ENCODE results near the gene RIN1. TPM values are rescaled to one million over a fixed set of nuclear protein-coding genes. Genes with fewer than 3 reads are reported as not detected.
"Not testable (repeated sequence)": the region's sequence is repeated elsewhere in the genome, so short reads cannot be mapped to it uniquely, and the experiment has no call there.

Gene RIN1
- 4.8 and 6.7 TPM in 2 replicates for total RNA-seq

GRCh38 chr11:66336234-66337102 lies at the start of gene RIN1:
Gene RIN1, minus strand, starts transcription at chr11:66336434. Its CDS starts 32 bp downstream, at chr11:66336402.
- peak; percentile 91 for DNase-seq

DNA sequence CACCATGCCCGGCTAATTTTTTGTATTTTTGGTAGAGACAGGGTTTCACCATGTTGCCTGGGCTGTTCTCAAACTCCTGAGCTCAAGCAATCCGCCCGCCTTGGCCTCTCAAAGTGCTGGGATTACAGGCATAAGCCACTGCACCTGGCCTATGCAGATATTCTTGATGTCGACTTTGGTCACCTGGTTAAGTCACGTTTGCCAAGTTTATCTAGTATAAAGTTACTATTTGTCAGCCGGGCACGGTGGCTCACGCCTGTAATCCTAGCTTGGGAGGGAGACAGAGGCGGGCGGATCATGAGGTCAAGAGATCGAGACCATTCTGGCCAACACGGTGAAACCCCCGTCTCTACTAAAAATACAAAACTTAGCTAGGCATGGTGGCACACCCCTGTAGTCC lies 48.1 kb upstream of the RIN1 start:
- not testable (repeated sequence) for DNase-seq

DNA sequence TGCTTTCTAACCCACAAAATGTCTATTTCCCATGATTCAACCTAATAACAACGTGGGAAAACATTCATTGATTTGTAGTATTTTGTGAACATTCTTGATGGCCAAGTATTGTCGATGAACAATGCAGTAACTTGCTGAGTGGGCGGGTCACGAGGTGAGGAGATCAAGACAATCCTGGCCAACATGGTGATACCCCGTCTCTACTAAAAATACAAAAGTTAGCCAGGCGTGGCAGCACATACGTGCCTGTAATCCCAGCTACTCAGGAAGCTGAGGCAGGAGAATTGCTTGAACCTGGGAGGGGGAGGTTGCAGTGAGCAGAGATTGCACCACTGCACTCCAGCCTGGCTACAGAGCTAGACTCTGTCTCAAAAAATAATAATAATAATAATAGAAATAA lies 44.0 kb upstream of the RIN1 start:
- DNase-seq: peak; percentile 10

- not testable (repeated sequence) for DNase-seq
These were observed 37.6 kb upstream of the RIN1 start for GRCh38 chr11:66373690-66374287.

DNA sequence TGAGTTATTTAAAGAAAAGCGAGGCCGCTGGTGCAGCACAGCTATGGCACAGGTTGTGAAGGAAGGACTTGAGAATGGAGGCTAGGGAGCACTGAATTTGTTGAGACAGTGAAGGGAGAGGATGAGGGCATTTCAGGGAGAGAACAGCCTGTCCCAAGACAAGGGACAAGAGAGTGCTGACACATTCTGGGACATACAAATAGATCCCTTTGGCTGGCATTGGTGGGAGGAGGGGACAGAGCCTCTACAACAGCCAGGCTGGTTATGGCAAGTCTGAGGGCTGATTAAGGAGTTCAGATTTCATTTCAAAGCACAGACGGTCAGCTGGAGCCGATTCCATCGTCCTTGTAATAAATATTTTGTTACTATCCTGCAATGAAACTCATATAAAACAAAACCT lies 37.0 kb upstream of the RIN1 start:
- DNase-seq: no peak

DNA sequence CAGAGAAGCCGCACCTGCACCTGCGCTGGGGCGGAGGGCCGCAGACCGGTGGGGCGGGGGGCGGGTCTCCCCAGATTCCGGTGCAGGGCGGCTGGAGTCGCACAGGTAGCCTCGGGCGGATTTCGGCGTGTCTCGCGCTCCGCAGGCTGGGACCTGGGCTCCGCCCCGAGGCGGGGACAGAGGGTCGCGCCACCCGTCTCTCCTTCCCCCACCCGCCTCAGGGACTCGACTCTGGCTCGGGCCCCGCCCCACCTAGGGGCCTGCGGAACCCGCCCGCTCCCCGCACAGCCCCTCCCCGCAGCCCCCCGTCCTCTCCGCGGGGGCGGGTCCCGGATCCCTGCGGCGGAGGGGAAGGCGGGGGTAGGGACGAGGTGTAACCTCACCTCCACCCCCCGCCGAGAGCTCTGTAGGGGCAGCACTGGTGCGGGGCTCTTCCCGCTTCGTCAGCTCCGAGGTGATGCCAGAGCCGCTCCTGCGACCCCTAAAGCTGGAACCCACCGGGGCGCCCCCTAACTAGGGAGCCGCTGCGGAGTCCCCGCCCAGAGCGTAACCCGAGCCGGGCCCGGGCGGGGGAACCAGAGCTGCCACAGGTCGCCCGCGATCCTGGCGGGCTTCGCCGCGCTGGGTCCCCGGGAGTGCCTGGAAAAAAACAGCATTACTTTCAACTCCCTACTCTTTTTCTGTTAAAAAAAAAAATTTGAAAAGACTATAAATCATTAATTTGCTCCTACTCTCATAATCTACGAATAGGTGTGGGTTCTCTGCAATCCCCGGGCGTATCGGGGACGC lies 35.6 kb upstream of the RIN1 start, which contains the start of gene SLC29A2:
Gene SLC29A2 (minus strand): TSS at position 134 of the 789 bp plus-strand sequence. CDS start 169 bp downstream, outside the sequence.
- DNase-seq: no peak

DNA sequence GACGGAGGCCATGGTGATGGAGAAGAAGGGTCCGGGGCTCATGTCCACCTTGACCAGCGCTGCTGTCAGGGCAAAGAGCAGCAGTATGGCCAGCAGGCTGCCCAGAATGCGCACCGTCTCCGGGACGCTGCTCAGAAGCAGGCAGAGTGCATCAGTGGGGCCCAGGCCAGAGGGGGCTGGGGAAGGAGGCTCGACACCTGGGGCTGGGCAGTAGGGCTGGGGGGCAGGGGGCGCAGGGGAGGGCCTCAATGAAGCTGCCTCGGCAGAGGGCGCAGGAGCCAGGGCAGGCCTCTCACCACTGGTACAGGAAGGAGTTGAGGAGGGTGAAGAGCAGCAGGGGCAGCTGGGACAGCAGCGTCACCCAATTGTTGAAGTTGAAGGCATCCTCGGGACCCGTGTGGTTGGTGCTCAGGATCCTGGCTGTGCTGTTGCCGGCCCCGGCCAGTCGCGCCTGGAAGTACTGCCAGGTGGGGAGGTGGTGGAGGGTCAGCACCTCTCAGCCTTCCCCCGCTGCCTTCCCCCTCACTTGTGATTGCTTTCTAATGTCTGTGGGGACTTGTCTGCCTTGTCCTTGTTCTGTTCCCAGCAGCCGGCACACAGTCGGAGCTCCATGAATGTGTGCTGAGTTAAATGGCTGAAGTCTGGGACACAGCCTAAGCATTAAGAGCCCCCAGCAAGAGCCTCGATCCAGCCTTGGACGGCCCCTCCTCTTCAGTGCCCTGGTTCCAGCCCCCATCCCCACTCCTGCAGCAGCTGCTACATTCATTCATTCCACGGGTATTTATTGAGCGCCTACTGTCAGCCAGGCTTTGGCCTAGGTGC lies 33.0 kb upstream of the RIN1 start:
- no peak for DNase-seq

DNA sequence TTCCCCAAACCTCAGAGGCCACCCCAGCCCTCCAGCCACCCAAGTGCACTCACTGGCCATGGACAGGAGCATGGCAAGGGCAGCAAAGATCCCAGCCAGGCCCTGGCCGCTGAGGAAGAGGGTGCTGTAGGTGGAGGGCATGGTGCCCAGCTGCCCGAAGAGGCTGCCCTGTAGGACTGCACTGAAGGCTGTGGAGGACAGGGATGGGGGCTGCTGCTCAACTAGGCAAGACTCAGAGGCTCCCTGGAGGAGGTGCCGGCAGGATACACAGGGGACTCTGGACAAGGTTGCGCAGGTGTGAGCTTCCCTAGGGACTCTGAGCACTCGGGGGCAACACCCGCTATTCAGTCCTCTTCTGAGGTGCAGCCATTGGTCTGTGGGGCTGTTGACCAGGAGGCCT lies 32.2 kb upstream of the RIN1 start:
- DNase-seq: no peak

- no peak for DNase-seq
These were observed 31.5 kb upstream of the RIN1 start for GRCh38 chr11:66367561-66368312.

DNA sequence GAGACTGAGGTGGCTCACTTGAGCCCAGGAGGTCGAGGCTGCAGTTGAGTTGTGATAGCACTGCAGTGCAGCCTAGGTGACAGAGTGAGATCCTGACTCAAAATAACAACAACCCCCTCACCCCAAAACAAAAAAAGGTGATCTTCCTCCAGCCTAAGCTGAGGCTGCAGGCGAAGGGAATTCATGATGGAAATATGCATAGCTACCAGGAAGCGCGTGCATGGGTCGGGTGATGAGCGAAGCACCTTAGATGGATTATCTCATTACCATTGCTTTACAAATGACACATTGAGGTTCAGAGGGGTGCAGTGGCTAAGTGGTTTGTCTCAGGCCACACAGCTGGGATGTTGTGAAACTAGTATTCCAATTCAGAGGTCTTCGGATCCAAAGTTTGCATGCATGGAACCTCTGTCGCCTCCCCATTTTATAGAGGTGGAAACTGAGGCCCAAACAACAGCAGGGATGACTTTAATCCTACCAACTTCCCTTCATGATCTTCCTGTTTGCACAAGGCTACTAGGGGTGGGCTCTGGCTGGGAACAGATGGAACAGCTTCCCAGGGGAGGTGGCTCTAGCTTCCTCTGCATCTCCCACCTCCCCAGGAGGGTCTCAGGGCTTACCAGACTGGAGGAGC lies 30.7 kb upstream of the RIN1 start:
- DNase-seq: no peak

DNA sequence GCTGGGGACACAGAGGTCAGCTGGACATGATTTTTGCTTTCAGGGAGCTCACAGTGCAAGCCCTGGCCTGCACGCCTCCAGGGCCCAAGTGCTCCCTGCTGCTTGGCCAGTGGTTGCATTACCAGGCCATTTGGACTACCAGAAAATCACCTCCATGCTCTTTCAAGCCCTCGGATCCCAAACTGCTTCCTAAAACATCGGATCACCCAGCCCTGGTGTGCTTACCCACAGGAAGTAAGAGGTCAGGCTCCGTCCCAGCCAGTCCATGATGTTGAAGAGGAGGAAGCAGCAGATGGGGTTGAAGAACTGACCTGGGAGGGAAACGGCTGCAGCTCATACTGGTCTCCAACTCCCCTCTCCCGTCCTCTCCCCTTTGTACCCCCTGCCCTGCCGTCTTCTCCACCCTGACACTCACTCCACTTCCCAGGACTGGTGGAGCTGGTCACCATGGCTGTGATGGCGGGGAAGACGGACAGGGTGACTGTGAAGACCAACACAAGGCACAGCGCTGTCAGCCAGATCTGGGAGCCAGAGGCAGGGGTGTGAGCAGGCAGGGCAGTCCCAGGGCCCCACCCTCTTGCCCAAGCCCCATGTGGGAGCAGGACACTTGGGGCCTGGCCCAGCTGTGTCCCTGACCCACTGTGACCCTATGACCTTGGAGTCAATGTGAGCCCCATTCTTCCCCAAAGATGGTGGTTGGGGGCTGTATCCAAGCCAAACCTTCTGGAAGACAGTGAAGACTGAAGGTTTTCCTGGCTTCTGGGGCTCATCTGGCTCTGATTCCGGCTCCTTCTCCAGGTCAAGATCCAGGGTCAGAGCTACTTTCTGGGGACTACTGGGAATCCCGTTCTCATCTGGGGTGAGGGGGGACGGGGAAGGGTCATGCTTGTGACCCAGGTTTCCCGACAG lies 29.7 kb upstream of the RIN1 start:
- DNase-seq: no peak

DNA sequence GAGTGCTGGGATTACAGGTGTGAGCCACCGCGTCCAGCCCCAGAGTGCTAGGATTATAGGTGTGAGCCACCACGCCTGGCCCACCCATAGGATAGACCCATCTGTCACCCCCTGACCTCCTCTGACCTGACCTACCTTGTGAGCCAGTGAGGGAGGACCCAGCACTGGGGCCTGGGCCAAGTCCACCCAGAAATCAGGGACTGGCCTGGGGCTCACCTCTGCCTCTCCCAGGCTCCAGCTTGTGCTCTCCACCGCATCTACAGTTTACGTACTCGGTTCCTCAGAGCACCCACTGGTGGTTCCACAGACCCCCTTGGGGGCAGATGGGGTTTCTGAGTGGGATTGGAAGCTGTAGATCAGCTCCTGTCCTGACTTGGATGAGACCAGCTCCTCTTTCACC lies 28.9 kb upstream of the RIN1 start:
- no peak for DNase-seq

DNA sequence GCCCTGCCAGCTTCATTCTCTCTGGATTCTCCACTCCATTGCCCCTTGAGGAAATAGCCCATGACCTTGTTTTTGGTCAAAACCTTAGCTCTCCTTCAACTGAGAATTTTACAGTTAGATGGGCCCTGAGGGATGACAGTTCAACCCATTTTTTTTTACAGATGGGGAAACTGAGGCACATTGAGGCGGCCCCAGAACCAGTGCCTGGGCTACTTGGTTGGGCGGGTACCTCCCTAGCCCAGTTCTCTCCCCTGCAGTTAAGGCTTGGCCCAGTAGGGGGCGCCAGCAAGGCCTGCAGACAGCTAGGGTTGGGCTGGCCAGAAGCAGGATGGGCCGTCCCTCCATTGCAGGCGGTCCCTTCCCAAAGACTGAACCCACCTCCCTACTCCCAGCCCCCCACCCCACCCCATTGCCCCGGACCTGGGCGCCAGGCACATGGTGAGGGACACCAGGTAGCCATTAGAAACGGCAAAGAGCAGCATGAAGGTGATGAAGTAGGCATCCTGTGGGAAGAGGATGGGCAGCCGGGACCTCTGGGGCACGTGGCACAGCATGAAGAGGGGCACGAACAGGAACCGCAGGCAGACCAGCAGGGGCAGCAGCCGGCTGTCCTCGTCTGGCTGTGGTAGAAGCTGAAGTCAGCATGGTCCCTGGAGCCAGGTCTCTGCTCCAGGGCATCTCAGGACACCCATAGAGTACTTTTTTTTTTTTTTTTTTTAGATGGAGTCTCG lies 27.7 kb upstream of the RIN1 start:
- DNase-seq: peak; percentile 49

DNA sequence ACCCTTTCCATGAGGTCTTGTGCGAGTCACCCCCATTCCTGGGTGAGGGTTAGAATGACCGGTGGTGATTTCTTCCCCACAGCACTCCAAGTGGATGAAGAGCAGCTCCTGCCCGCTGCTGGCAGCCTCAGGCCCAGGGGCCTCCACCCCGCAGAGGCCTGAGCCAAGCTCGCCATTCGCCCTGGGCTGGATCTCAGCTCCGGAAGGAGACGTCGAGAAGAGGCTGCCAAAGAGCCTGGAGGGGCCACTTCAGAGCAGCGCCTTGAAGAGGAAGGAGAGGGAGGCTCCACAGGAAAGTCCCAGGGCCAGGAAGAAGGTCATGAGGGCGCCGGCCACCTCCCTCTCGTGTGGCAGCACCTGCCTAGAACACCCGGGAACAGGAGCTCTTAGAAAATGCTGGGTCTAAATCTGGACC lies 27.0 kb upstream of the RIN1 start:
- DNase-seq: no peak

- no peak for DNase-seq
These were observed 26.4 kb upstream of the RIN1 start for GRCh38 chr11:66362481-66363147.

GRCh38 chr11:66361502-66361941 lies 25.3 kb upstream of the RIN1 start:
- DNase-seq: no peak

DNA sequence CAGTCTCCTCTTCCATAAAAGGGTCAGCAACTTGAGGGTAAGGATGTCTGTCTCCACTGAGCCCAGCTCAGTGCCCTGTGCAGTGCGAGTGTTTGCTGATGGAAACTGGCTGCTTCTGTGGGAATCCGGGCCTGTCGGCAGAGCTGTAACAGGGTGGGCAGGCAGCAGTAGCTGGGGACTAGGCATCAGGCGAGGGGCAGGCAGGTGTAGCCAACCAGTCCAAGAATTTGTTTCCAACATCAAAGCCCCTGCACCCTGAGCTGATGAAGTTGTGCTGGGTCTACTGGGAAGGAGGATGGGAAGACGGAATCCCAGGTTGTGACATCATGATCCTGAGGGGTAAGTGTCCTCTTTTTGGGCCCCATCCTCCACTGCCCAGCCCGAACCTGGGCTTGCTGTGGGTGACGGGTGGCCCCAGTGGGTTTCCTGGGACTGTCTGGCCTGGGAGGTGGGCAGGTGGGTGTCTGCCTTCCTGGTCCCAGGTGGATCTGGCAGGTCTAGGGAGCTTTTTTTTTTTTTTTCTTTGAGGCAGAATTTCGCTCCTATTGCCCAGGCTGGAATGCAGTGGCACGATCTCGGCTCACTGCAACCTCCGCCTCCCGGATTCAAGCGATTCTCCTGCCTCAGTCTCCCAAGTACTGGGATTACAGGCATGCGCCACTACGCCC lies 24.3 kb upstream of the RIN1 start:
- no peak for DNase-seq

- DNase-seq: no peak
These were observed 23.4 kb upstream of the RIN1 start for GRCh38 chr11:66359662-66360087.

All from dermis blood vessel endothelial cell (primary cell).